ENCODE measurements around the gene MAMSTR.

MAMSTR gene

GRCh38 chr19:48668761-48669160, 50.8 kb downstream of the MAMSTR start:
- no peak for DNase-seq

- no peak for DNase-seq
Measured at GRCh38 chr19:48668332-48668731, 51.2 kb downstream of the MAMSTR start.

GRCh38 chr19:48665786-48666185, 53.7 kb downstream of the MAMSTR start:
- no peak for DNase-seq

- DNase-seq: no peak
Measured at GRCh38 chr19:48664476-48664875, 55.0 kb downstream of the MAMSTR start.

GRCh38 chr19:48663667-48664066, 55.9 kb downstream of the MAMSTR start:
- no peak for DNase-seq

Measured in anterior cingulate cortex (tissue), 58 donors.